NCI-H226 (cell line): ENCODE measurements around the gene SMDT1.
A peak's percentile ranks its signal among the peaks of the same experiment; 100 is the strongest.
"Not testable (repeated sequence)": the region's sequence is repeated elsewhere in the genome, so short reads cannot be mapped to it uniquely, and the experiment has no call there.

Experiments
- DNase-seq: peaks from one replicate; pipeline ENCODE4 v3.0.0-alpha.2; 2015

SMDT1 gene

GRCh38 chr22:42071508-42071907 is 8.0 kb upstream of the SMDT1 start:
- DNase-seq, result not testable (repeated sequence)

GRCh38 chr22:42072606-42073330 is 6.7 kb upstream of the SMDT1 start:
- DNase-seq, result no peak

DNA sequence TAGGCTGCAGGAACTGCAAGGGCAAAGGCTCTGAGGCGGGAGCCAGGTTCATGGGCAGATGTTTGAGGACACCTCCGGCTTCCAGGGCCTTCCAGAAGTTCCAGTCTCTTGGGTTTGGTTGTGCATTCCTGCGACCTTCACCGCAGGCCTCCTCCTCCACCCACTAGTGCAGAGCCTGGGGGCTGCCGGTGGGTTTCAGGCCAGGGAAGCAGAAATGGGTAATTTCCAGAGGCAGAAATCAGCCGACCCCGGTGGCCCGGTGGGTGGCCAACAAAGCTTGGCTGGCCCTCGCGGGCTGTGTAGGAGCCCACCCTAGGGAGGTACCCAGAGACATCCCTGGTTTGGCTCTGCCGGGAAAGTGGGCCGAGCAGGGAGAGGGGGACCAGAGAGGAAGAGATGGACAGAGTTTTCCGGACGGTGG is 5.9 kb upstream of the SMDT1 start:
- DNase-seq, result no peak

GRCh38 chr22:42074132-42074811 is 5.2 kb upstream of the SMDT1 start, which contains the start of gene PHETA2:
Gene PHETA2 (plus strand): TSS chr22:42074248. CDS start chr22:42077294, 3,046 bp downstream.
- DNase-seq, result no peak

DNA sequence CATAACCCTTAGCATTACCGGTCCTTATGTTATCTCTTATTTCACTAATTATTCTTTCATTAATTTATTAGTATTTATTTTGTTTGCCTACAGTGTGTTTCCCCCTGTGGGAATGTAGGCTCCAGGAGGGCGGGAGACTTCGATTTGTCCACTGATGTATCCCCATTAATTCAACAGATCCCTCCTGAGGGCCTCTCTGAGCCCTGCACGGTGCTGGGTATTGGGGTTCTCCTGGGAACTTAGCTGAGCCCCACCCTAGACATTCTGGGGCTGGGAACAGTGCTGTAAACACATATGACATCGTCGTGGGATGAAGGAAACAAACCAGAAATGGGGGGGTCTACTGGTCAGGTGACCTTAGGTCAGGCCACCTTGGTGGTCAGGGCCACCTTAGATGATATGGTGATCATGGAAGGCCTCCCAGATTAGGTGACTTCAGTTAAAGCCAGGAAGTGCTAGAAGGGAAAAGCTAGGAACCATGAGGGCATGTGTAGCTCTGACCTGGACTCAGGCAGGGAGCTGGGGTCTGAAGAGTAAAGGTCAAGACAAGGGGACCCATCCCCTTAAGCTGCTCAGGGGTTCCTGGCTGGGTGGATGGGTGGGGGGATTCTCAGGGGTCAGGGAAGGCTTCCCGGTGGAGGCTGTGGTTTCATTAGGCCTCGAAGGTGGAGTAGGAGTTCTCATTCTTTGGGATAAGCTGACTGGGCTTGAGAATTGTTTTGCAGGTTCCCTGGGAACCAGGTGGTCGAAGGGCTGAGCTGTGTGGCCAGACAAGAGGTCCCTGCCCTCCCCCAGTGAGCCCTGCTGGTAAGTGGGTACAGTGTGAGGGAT is 4.4 kb upstream of the SMDT1 start:
- DNase-seq, result no peak

GRCh38 chr22:42076764-42077485 is 2.6 kb upstream of the SMDT1 start:
- DNase-seq, result no peak

GRCh38 chr22:42077486-42078125 is 1.9 kb upstream of the SMDT1 start:
- no peak for DNase-seq

GRCh38 chr22:42078469-42079318 is 806 bp upstream of the SMDT1 start:
- no peak for DNase-seq

DNA sequence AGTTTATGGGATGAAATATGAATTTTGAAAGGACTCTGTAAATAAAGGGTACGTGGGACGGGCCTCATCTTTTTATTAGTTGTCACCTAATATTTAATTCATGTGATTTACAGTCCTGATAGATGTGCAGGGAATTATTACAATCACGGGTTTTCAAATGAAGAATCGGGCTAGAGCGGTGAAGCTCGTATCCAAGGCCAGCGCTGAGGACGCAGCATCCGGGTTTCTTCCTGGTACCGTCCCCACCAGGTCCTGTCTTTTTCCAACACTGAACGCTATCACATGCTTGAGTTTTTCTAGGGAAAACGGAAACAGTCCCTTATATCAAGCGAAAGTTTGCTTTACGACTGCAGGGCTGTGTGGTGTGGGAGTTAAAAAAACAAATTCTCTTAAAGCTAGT is 787 bp downstream of the SMDT1 start:
- no peak for DNase-seq

- DNase-seq, result no peak
These were observed 3.6 kb downstream of the SMDT1 start for GRCh38 chr22:42083119-42083518.

DNA sequence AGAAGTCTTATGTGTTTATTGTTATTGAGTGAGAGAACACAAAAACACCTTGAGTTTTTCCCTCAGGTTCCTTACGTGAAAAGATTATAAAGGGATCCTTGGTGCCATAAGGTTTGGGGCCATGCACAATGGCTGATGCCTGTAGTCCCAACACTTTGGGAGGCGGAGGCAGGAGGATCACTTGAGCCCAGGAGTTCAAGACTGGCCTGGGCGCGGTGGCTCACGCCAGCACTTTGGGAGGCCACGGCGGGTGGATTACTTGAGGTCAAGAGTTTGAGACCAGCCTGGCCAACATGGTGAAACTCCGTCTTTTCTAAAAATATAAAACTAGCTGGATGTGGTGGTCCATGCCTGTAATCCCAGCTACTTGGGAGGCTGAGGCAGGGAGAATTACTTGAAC is 5.4 kb downstream of the SMDT1 start:
- DNase-seq, result no peak

GRCh38 chr22:42086051-42086450 is 6.6 kb downstream of the SMDT1 start:
- DNase-seq, result no peak

DNA sequence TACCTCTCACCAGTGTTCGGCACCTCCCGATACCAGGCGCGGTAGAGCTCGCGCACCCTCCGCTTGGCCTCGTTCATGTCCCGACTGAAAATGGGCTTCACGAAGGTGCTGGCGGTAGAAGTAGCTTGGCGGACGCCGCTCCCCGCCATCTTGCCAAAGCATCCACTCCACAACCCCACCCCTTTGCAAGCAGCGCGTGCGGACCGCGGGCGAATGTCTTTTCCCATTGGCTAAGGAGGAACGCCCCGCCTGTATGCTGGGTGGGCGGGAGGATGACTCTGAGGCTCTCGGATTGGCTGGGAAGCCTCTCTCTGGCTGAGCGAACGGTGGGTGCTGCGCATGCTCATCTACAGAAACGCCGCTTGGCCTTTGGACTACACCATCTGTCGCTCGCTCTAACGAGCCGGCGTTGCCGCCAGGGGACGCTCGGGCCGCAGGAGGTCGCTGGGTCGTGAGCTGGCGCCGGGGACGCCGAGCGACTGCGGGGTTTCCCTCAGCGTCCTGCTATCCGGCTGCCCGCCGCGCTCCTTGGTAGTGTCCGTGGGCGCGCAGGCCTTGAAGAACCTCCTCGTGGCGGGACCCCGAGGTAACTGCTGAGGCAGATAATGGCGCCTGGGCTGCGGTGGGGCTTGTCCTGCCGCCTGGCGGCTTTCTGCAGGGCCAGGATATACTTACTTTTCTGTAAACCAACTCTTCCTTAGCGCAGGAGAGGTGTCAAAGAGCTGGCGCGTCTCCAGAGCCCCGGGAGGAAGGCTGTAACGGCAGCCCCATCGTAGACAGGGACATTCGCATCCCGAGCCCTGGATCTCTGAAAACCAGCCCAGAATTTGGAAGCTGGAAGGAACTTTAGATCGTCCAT is 11.3 kb downstream of the SMDT1 start, which contains the start of gene NDUFA6:
Gene NDUFA6, minus strand, starts transcription at position 177 of the 859 bp plus-strand sequence. Its CDS starts 28 bp downstream, at position 149.
- peak; percentile 86 for DNase-seq

DNA sequence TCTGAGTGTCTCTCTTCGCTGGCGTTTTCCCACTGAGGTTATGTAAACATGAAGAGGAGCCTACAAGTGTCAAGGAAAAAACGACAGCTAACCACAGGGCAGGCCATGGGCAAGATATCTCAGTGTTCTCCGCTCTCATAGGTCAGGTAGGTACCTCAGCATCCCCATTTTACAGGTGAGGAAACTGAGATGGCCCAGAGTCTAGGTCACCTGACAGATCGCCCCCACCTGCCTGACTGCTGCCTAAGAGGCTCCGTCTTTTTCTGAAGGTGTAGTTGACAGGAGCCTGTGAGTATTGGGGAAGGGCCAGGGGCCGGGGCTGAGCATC is 11.9 kb downstream of the SMDT1 start:
- no peak for DNase-seq

- DNase-seq, result no peak
These were observed 21.7 kb downstream of the SMDT1 start for GRCh38 chr22:42101199-42101598.

DNA sequence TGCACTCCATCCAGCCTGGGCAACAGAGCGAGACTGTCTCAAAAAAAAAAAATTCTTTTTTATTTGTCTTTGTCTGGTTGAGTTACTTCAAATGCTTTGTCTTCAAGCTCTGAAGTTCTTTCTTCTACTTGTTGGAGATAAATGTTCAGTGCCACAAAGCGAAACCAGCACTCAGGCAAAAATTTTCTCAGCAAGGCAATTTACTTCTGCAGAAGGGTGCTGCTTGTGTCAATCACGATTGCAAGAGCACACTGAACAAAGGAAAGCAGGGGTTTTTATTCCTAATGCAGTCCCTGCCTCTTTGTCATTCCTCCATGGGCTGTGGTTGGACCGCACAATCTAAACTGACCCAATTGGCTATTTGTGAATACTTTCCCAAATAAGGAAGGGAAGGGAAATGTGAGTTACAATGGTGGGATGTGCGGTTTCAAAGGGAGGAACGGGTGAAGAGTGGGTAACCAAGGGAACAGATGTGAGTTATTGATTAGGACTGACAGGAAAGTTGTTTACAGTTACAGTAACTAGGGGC is 24.9 kb downstream of the SMDT1 start:
- not testable (repeated sequence) for DNase-seq

GRCh38 chr22:42108848-42109247 is 29.3 kb downstream of the SMDT1 start:
- no peak for DNase-seq

DNA sequence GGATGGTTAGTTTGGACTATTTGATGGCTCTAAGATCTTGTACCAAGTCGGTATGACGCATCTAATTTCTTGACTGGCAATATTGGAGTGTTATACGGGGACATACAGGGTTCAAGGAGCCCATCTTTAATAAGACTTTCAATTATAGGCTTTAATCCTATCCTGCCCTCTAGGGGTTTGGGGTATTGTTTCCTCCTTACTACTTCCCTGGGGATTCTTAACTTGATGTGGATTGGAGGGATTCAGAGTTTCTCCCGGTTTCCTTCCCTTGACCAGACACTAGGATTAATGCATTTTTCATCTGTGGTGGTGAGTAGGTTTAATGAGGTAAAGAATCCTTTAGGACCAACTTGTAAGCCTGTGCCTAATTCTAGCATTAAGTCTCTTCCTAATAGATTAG is 32.3 kb downstream of the SMDT1 start:
- DNase-seq, result no peak

DNA sequence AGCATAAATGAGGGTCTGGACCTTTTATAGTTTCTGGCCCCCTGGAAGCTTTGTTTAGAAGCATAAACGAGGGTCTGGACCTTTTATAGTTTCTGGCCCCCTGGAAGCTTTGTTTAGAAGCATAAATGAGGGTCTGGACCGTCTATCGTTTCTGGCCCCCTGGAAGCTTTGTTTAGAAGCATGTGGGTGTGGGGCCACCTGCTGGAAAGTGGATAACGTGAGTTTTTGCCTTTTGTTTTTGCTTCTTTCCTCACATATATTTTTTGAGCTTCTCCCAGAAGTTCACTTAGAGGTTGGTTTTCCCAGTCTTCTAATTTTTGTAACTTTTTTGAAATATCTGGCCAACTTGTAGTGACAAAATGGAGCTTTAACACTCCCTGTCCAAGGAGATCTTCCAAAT is 33.3 kb downstream of the SMDT1 start:
- DNase-seq, result not testable (repeated sequence)

DNA sequence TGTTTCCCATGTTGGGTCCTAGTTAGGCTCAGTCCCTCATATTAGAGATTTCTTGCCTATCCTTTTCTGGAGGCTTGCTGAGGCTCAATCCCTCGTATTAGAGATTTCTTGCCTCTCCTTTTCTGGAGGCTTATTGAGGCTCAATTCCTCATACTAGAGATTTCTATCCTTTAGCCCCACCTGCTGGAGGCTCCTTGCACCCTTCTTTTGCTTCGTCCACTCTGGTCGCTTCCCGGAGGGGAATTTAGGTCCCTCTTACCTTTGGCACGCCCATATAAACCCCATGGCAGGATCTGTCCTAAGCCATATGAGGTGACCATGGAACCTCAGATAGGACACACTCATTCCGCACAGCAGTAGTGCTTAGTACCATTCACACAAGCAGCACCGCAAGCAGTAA is 35.2 kb downstream of the SMDT1 start:
- DNase-seq, result no peak
